Mucosa of descending colon (tissue), 3 donors: ENCODE results near the gene MXI1. TPM values are rescaled to one million over a fixed set of nuclear protein-coding genes. Genes with fewer than 3 reads are reported as not detected.
"Not testable (repeated sequence)": the region's sequence is repeated elsewhere in the genome, so short reads cannot be mapped to it uniquely, and the experiment has no call there.

Experiments
- ATAC-seq: fragments of 200-7000 bp; cut with Tn5 transposase; one replicate; pipeline ENCODE4 v1.9.1; 2020; ENCODE audit warnings: mild to moderate bottlenecking, moderate library complexity
- DNase-seq, 3 donors: peaks; one replicate each; pipeline ENCODE4 v3.0.0-alpha.2; 2020
- H3K36me3 ChIP-seq: fragments of 200-600 bp; one replicate; pipeline ENCODE4 v1.8.0; 2021; ENCODE audit warnings: low read depth, mild to moderate bottlenecking
- H3K4me1 ChIP-seq: fragments of 200-600 bp; one replicate; pipeline ENCODE4 v1.8.0; 2021; ENCODE audit warnings: low read depth, mild to moderate bottlenecking
- H3K4me3 ChIP-seq: fragments of 200-600 bp; one replicate; pipeline ENCODE4 v1.8.0; 2021; ENCODE audit warnings: mild to moderate bottlenecking
- H3K9me3 ChIP-seq: fragments of 200-600 bp; one replicate; pipeline ENCODE4 v1.8.0; 2021; ENCODE audit warnings: mild to moderate bottlenecking
- intact Hi-C, 2 donors: fragments of 100-400 bp; cut with DNase I in 1 of 2; cut with micrococcal nuclease in 1 of 2; formaldehyde crosslinking; loops; one replicate each; pipeline versions ENCODE4 v1.11.0 to v1.11.1; 2022; cut with DNase I, micrococcal nuclease
- total RNA-seq, 3 donors: library from RNA; stranded (reverse); fragmentation: NEBNext Ultra II Directional in 2 of 3; extraction: Animal tissue kit (Norgen Biotek cat#: 25700) in 2 of 3; gene quantifications; one replicate each; pipeline versions ENCODE4 v1.2.1 to v1.2.4, GENCODE V29; 2021 to 2023
- TF ChIP-seq, protein P1 (sequence below): fragments of 200-600 bp; IDR thresholded peaks from one replicate; pipeline ENCODE4 v1.8.0; 2022; ENCODE audit warnings: antibody characterized with exemption, mild to moderate bottlenecking
- donor health status: DM: no; HTN: no; CAD: no; lungs with moderate emphysema.
- donor health status: DM: no; HTN: no; CAD: no.
- donor health status: DM: no; HTN: yes; CAD: no.

The MXI1 gene
- total RNA-seq, 3 donors from 2014 or later = 112 to 144 (median 139) TPM

DNA sequence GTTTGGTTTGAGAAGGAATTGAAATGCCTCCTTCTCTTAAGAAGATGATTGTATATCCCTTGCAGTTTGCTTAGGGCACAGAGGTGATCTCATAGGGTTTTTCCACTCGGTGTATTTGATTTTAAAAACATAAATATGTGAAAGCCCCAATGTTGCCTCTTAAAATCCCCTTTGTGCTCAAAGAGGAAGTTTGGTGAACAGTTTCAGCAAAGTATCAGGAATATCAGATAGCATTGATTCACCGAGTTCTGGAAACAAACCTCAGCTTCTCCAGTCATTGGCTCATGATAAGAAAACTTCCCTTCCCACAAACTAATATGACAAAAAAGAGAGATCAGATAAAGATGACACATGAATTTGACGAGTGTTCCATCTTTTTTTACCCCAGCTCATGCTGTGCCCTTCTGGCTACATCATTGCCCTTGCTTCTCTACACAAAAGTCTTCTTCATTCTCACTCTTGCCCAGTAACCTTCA lies 117.4 kb downstream of the MXI1 start:
- no peaks in the 10 kb centered on the region for H3K4me1 ChIP-seq

DNA sequence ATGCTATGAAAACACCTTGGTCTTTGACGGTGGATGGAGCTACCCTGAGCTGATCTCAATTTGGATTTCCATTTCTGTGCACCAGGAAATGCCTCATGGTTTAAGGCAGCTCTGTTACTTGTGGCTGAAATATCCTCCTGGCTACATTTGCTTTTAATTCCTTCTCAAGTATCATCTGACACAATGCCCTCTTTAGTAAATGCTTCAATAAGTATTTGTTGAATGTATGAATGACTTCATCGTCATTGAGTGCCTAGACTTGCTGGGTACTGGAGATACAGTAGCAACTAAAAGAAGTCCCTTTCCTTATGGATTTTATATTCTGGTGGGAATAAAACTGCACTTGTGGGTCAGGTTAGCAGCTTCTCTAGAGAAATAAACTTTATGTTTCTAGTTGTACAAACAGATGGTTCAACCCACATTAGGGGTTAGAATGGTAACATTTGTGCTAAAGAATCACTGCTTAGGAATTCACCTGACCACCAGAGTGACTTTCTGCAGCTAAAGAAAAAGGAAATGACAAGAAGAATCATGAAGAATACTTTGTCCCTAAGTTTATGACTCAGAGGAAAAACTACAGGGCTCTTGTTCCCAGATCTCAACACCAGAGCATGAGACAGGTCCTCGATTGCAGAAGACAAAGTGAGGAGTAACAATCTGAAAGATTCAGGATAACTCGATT lies 119.1 kb downstream of the MXI1 start:
- TF ChIP-seq, protein P1, sequence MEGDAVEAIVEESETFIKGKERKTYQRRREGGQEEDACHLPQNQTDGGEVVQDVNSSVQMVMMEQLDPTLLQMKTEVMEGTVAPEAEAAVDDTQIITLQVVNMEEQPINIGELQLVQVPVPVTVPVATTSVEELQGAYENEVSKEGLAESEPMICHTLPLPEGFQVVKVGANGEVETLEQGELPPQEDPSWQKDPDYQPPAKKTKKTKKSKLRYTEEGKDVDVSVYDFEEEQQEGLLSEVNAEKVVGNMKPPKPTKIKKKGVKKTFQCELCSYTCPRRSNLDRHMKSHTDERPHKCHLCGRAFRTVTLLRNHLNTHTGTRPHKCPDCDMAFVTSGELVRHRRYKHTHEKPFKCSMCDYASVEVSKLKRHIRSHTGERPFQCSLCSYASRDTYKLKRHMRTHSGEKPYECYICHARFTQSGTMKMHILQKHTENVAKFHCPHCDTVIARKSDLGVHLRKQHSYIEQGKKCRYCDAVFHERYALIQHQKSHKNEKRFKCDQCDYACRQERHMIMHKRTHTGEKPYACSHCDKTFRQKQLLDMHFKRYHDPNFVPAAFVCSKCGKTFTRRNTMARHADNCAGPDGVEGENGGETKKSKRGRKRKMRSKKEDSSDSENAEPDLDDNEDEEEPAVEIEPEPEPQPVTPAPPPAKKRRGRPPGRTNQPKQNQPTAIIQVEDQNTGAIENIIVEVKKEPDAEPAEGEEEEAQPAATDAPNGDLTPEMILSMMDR = no peak
- Histone ChIP-seq H3K36me3 (no peaks in the 10 kb centered on the region), H3K4me3 (no peak overlapping the region), H3K9me3 (no peaks in the 10 kb centered on the region), H3K4me1 (no peaks in the 10 kb centered on the region)
- no peak for DNase-seq
- no peak for ATAC-seq
- intact Hi-C loops = no loop called here

More for the DNA sequence above, 117.4 kb downstream of the MXI1 start:
- no peaks in the 10 kb centered on the region for H3K9me3 ChIP-seq
- no peak overlapping the region for H3K4me3 ChIP-seq
- TF ChIP-seq, protein P1 = no peak
- DNase-seq (no peak), ATAC-seq (no peak)
- intact Hi-C loops = no loop called here
- H3K36me3 ChIP-seq = no peaks in the 10 kb centered on the region

DNA sequence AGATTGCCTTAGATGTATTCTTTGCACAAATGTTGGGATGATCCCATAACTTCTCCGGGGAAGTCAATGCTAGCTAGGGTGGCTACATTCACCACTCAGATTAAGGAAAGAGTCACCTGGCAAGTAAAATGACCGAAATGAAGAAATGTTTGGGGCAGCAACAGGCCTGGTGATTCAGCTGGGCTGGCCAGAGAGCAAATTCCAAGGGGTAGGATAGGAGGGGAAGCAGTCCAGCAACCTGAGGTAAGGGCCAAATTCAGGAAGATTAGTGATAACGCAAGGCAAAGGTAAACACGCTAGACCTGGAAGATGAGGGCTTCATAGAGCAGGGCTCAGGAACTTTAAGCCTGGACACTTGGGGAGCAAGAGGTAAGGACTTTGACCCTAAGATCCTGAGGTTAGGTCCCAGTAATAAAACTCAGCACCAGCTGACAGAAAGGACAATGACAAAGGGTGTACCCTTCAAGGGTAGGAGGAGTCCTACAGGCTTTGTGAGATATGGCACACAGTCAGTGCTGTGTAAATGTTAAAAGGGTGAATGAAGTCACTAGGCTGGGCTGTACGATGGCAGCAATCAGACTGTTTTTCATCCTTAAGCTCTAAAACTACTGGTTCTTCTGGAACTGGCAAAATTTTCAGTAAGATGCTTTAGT lies 120.0 kb downstream of the MXI1 start:
- DNase-seq (no peak), ATAC-seq (no peak)
- no peaks in the 10 kb centered on the region for H3K9me3 ChIP-seq
- no peaks in the 10 kb centered on the region for H3K36me3 ChIP-seq
- TF ChIP-seq, protein P1 = no peak
- H3K4me1 ChIP-seq = no peaks in the 10 kb centered on the region
- H3K4me3 ChIP-seq = no peak overlapping the region
- intact Hi-C loops = no loop called here

DNA sequence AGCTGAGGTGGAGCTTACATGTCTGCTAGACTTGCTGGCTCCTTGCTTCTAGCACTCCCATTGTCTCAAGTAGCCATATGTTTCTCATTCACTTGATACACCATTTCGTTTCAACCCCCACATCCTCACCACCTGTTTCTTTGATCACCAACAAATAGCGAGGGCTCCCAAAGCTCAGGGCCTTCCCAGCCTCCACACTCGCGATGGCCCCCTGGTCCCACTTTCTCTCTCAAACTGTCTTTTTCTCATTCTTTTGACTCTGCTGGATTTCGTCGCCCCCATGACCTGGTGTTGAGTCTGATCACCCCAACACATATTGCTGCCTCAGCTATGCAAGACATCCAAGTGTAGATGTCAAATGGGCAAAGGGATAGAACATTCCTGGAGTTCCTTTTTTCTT lies 123.3 kb downstream of the MXI1 start:
- intact Hi-C loops = loop anchor here in 1 of 2 donors (10.0 kb wide), 1 partner anchor 214 kb away; no protein-coding TSS in a partner anchor

DNA sequence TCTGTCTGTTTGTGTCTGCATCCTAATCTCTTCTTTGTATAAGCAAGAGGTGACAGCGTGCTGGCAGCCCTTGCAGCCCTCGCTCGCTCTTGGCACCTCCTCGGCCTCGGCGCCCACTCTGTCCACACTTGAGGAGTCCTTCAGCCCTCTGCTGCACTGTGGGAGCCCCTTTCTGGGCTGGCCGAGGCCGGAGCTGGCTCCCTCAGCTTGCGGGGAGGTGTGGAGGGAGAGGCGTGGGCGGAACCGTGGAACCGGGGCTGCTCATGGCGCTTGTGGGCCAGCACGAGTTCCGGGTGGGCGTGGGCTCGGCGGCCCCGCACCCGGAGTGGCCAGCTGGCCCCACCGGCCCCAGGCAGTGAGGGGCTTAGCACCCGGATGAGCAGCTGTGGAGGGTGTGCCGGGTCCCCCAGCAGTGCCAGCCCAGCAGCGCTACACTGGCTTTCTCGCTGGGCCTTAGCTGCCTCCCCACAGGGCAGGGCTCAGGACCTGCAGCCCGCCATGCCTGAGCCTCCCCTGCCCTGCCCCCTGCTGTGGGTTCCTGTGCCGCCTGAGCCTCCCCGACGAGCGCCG lies 123.9 kb downstream of the MXI1 start:
- intact Hi-C loops = loop anchor here in 1 of 2 donors (10.0 kb wide), 1 partner anchor 213 kb away; no protein-coding TSS in a partner anchor
- not testable (repeated sequence) for H3K4me3 ChIP-seq, H3K9me3 ChIP-seq, H3K36me3 ChIP-seq, H3K4me1 ChIP-seq, ATAC-seq, DNase-seq

More for the DNA sequence above, 123.3 kb downstream of the MXI1 start:
- ATAC-seq (no peak), DNase-seq (no peak)
- H3K4me3 ChIP-seq = no peak overlapping the region
- no peaks in the 10 kb centered on the region for H3K4me1 ChIP-seq
- no peaks in the 10 kb centered on the region for H3K9me3 ChIP-seq
- H3K36me3 ChIP-seq = no peaks in the 10 kb centered on the region
- TF ChIP-seq, protein P1 = no peak
